Osteocyte (in vitro differentiated cells): ENCODE data around the gene KLHL1. TPM values are rescaled to one million over a fixed set of nuclear protein-coding genes. Genes with fewer than 3 reads are reported as not detected.

Experiments used
- DNase-seq: peaks from one replicate; pipeline ENCODE4 v3.0.0; 2021; ENCODE audit warnings: mixed read lengths; ENCODE audit not compliant: unreplicated experiment; ENCODE audit errors: extremely low spot score
- H3K27ac Mint-ChIP-seq: one replicate; pipeline ENCODE4 v1.8.0; 2021; ENCODE audit warnings: mild to moderate bottlenecking, mixed read lengths; ENCODE audit not compliant: unreplicated experiment
- H3K27me3 Mint-ChIP-seq: one replicate; pipeline ENCODE4 v1.8.0; 2021; ENCODE audit warnings: mixed read lengths; ENCODE audit not compliant: unreplicated experiment
- H3K36me3 Mint-ChIP-seq: one replicate; pipeline ENCODE4 v1.8.0; 2021; ENCODE audit warnings: mixed read lengths; ENCODE audit not compliant: unreplicated experiment
- H3K4me1 Mint-ChIP-seq: one replicate; pipeline ENCODE4 v1.8.0; 2021; ENCODE audit warnings: mixed read lengths; ENCODE audit not compliant: unreplicated experiment
- H3K4me3 Mint-ChIP-seq: one replicate; pipeline ENCODE4 v1.8.0; 2021; ENCODE audit warnings: mild to moderate bottlenecking, moderate library complexity, mixed read lengths; ENCODE audit not compliant: unreplicated experiment
- H3K9me3 Mint-ChIP-seq: one replicate; pipeline ENCODE4 v1.8.0; 2021; ENCODE audit warnings: mixed read lengths; ENCODE audit not compliant: unreplicated experiment
- CTCF ChIP-seq: fragments of 200-600 bp; sonication (generic); IDR thresholded peaks from 2 replicates; pipeline ENCODE4 v1.5.0; 2021; ENCODE audit warnings: antibody characterized with exemption, mild to moderate bottlenecking, moderate library complexity
- total RNA-seq: library from RNA; stranded (reverse); gene quantifications from 2 replicates; pipeline ENCODE4 v1.2.1, GENCODE V29; 2021

KLHL1 gene
- total RNA-seq, 1 donor from 2014 or later = not detected

GRCh38 chr13:70023516-70023915 is 84.7 kb downstream of the KLHL1 start:
- DNase-seq = no peak
- no peaks in the 10 kb centered on the region for H3K4me1 Mint-ChIP-seq
- H3K4me3 Mint-ChIP-seq = no peak overlapping the region
- H3K9me3 Mint-ChIP-seq = no peaks in the 10 kb centered on the region
- peaks cover 2% of the 10 kb centered on the region for H3K27me3 Mint-ChIP-seq
- TF ChIP-seq CTCF = no peak
- H3K27ac Mint-ChIP-seq = no peak overlapping the region
- no peaks in the 10 kb centered on the region for H3K36me3 Mint-ChIP-seq

GRCh38 chr13:70022646-70023045 is 85.6 kb downstream of the KLHL1 start:
- H3K27ac Mint-ChIP-seq = no peak overlapping the region
- H3K9me3 Mint-ChIP-seq = no peaks in the 10 kb centered on the region
- DNase-seq = no peak
- TF ChIP-seq CTCF = no peak
- peaks cover 2% of the 10 kb centered on the region for H3K27me3 Mint-ChIP-seq
- H3K36me3 Mint-ChIP-seq = no peaks in the 10 kb centered on the region
- H3K4me1 Mint-ChIP-seq = no peaks in the 10 kb centered on the region
- no peak overlapping the region for H3K4me3 Mint-ChIP-seq

- H3K36me3 Mint-ChIP-seq = no peaks in the 10 kb centered on the region
- DNase-seq = no peak
- peaks cover 2% of the 10 kb centered on the region for H3K27me3 Mint-ChIP-seq
- no peaks in the 10 kb centered on the region for H3K4me1 Mint-ChIP-seq
- H3K9me3 Mint-ChIP-seq = peaks cover 9% of the 10 kb centered on the region
- no peak overlapping the region for H3K4me3 Mint-ChIP-seq
- no peak overlapping the region for H3K27ac Mint-ChIP-seq
- no peak for TF ChIP-seq CTCF
These were observed 92.1 kb downstream of the KLHL1 start for GRCh38 chr13:70016116-70016515.

GRCh38 chr13:70014337-70014736 is 93.9 kb downstream of the KLHL1 start:
- no peak overlapping the region for H3K4me3 Mint-ChIP-seq
- TF ChIP-seq CTCF = no peak
- DNase-seq = no peak
- peaks cover 2% of the 10 kb centered on the region for H3K27me3 Mint-ChIP-seq
- peaks cover 14% of the 10 kb centered on the region for H3K9me3 Mint-ChIP-seq
- no peak overlapping the region for H3K27ac Mint-ChIP-seq
- no peaks in the 10 kb centered on the region for H3K36me3 Mint-ChIP-seq
- H3K4me1 Mint-ChIP-seq = no peaks in the 10 kb centered on the region

- Mint-ChIP-seq H3K9me3 (no peaks in the 10 kb centered on the region), H3K27ac (no peak overlapping the region), H3K4me1 (no peaks in the 10 kb centered on the region)
These were observed 108.4 kb downstream of the KLHL1 start for GRCh38 chr13:69999875-70000274.

More at GRCh38 chr13:69999875-70000274, 108.4 kb downstream of the KLHL1 start:
- TF ChIP-seq CTCF = no peak
- Mint-ChIP-seq H3K27me3 (no peaks in the 10 kb centered on the region), H3K36me3 (no peaks in the 10 kb centered on the region), H3K4me3 (no peak overlapping the region)
- DNase-seq = no peak
